Stimulated activated CD4-positive, alpha-beta T cell treated with anti-CD3 and anti-CD28 coated beads, Interleukin-4, amount 100 ng/mL, for 48 hours (primary cell): Measurements from ENCODE around the gene TUBB2A.
"Not testable (repeated sequence)": the region's sequence is repeated elsewhere in the genome, so short reads cannot be mapped to it uniquely, and the experiment has no call there.

Source experiments
- DNase-seq, 2 donors: peaks; one replicate each; pipeline ENCODE4 v3.0.0-alpha.2; 2020; ENCODE audit warnings: low read depth in 2 of 2

TUBB2A gene

GRCh38 chr6:3157131-3157933, at the start of gene TUBB2A:
TUBB2A (minus strand) TSS chr6:3157544; CDS start chr6:3157463, 81 bp downstream.
- DNase-seq, result peak; percentile 69 to 70

GRCh38 chr6:3206339-3207015, 49.1 kb upstream of the TUBB2A start:
- DNase-seq, result no peak

GRCh38 chr6:3205913-3206312, 48.6 kb upstream of the TUBB2A start:
- DNase-seq, result no peak

- DNase-seq, result no peak
Measured at GRCh38 chr6:3204921-3205320, 47.6 kb upstream of the TUBB2A start.

- no peak for DNase-seq
Measured at GRCh38 chr6:3202999-3203696, 45.8 kb upstream of the TUBB2A start.

- DNase-seq, result no peak
Measured at GRCh38 chr6:3201388-3201787, 44.0 kb upstream of the TUBB2A start.

- DNase-seq, result no peak
Measured at GRCh38 chr6:3200682-3201081, 43.3 kb upstream of the TUBB2A start.

- DNase-seq, result no peak
Measured at GRCh38 chr6:3199382-3199781, 42.0 kb upstream of the TUBB2A start.

GRCh38 chr6:3197734-3198133, 40.4 kb upstream of the TUBB2A start:
- DNase-seq, result not testable (repeated sequence)

GRCh38 chr6:3196770-3197169, 39.4 kb upstream of the TUBB2A start:
- no peak for DNase-seq

GRCh38 chr6:3195695-3196497, 38.6 kb upstream of the TUBB2A start:
- DNase-seq, result no peak

- DNase-seq, result no peak
Measured at GRCh38 chr6:3195420-3195694, 38.0 kb upstream of the TUBB2A start.

- peak in 1 of 2 donors; percentile 4 for DNase-seq
Measured at GRCh38 chr6:3194535-3195419, 37.4 kb upstream of the TUBB2A start.

GRCh38 chr6:3193102-3193849, 35.9 kb upstream of the TUBB2A start:
- no peak for DNase-seq

GRCh38 chr6:3190779-3191178, 33.4 kb upstream of the TUBB2A start:
- DNase-seq, result no peak

GRCh38 chr6:3190056-3190455, 32.7 kb upstream of the TUBB2A start:
- no peak for DNase-seq

GRCh38 chr6:3189192-3189591, 31.8 kb upstream of the TUBB2A start:
- DNase-seq, result not testable (repeated sequence)

- no peak for DNase-seq
Measured at GRCh38 chr6:3188262-3188661, 30.9 kb upstream of the TUBB2A start.

- no peak for DNase-seq
Measured at GRCh38 chr6:3186974-3187382, 29.6 kb upstream of the TUBB2A start.

- no peak for DNase-seq
Measured at GRCh38 chr6:3183066-3183465, 25.7 kb upstream of the TUBB2A start.
